Measurements from ENCODE around the gene TET3.

Gene TET3

GRCh38 chr2:73968357-73968937, 16.3 kb upstream of the TET3 start:
- Histone ChIP-seq H3K36me3 (ENCODE audit: insufficient read depth, insufficient read length, low read length) (no peaks in the 10 kb centered on the region), H3K9me3 (ENCODE audit: insufficient read depth, low read length) (no peaks in the 10 kb centered on the region), H3K4me3 (ENCODE audit: insufficient read length, low read depth) (no peak overlapping the region), H3K9ac (ENCODE audit: insufficient read length, low read depth) (no peak overlapping the region), H3K4me1 (ENCODE audit: insufficient read depth, insufficient read length) (peaks cover 2% of the 10 kb centered on the region), H3K27me3 (ENCODE audit: insufficient read depth, insufficient read length) (no peaks in the 10 kb centered on the region)
- no peak for TF ChIP-seq SUZ12 (IDR thresholded peaks at IDR 0.05; ENCODE audit: extremely low read depth, insufficient read depth, insufficient read length)
- no peak for TF ChIP-seq YY1 (IDR thresholded peaks at IDR 0.05; ENCODE audit: insufficient read depth, insufficient read length)
- no peak for TF ChIP-seq ZNF274 (IDR thresholded peaks at IDR 0.05; ENCODE audit: low read depth, low read length)
- DNase-seq (ENCODE audit: low read depth, low spot score) = no peak

DNA sequence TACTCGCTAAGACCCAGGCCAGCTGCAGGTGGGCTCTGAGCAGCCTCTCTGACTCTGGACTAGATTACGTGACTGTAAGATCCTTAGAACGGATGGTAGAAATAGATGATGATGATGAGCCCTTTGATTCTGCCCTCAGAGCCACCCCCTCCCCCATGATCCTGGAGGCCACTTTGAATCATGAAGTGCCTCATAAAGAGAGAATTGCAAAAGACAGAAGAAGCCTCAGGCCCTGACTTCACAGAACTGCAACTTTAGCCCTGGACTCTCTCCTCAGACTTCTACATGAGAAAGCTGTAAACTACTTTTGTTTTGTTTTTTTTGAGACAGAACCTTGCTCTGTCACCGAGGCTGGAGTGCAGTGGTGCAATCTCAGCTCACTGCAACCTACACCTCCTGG, 15.4 kb upstream of the TET3 start:
- H3K9me3 ChIP-seq (ENCODE audit: insufficient read depth, low read length) = no peaks in the 10 kb centered on the region
- TF ChIP-seq YY1 (IDR thresholded peaks at IDR 0.05; ENCODE audit: insufficient read depth, insufficient read length) = no peak
- TF ChIP-seq SUZ12 (IDR thresholded peaks at IDR 0.05; ENCODE audit: extremely low read depth, insufficient read depth, insufficient read length) = no peak
- no peak for TF ChIP-seq ZNF274 (IDR thresholded peaks at IDR 0.05; ENCODE audit: low read depth, low read length)
- H3K4me3 ChIP-seq (ENCODE audit: insufficient read length, low read depth) = no peak overlapping the region
- no peak overlapping the region for H3K9ac ChIP-seq (ENCODE audit: insufficient read length, low read depth)
- H3K36me3 ChIP-seq (ENCODE audit: insufficient read depth, insufficient read length, low read length) = no peaks in the 10 kb centered on the region
- peaks cover 2% of the 10 kb centered on the region for H3K4me1 ChIP-seq (ENCODE audit: insufficient read depth, insufficient read length)
- DNase-seq (ENCODE audit: low read depth, low spot score) = no peak
- H3K27me3 ChIP-seq (ENCODE audit: insufficient read depth, insufficient read length) = no peaks in the 10 kb centered on the region

DNA sequence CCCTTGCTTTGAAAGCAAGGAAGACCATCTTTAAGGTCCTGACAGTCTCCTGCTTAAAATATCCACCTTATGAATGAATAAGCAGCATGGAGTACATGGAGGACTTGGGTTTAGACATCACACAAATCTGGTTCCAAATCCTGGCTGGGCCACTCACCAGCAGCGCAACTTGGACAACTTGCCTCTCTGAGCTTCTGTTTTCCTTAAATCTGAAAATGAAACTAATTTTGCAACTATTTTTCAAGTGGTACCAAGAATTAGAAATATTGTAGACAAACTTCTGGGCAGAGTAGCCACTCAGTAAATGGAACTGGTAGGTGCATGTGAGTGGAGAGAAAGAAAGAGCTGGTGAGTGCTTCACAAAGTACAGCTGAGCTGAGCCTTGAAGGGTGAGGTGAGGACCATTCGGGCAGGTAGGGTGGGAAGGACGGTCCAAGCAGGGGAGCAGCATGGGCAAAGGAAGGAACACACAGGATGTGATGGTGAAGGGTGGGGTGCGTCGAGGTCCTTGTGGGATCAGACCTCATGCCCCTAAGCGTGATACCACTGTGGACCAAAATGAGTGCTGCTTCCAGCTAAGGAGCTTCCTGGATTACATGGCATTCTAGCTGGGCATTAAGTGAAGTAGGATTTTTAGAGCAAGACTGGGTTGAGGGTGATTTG, 14.4 kb upstream of the TET3 start:
- Histone ChIP-seq H3K27me3 (ENCODE audit: insufficient read depth, insufficient read length) (no peaks in the 10 kb centered on the region), H3K4me3 (ENCODE audit: insufficient read length, low read depth) (no peak overlapping the region), H3K4me1 (ENCODE audit: insufficient read depth, insufficient read length) (peaks cover 2% of the 10 kb centered on the region), H3K9me3 (ENCODE audit: insufficient read depth, low read length) (no peaks in the 10 kb centered on the region), H3K9ac (ENCODE audit: insufficient read length, low read depth) (no peak overlapping the region), H3K36me3 (ENCODE audit: insufficient read depth, insufficient read length, low read length) (no peaks in the 10 kb centered on the region)
- no peak for TF ChIP-seq YY1 (IDR thresholded peaks at IDR 0.05; ENCODE audit: insufficient read depth, insufficient read length)
- no peak for TF ChIP-seq ZNF274 (IDR thresholded peaks at IDR 0.05; ENCODE audit: low read depth, low read length)
- TF ChIP-seq SUZ12 (IDR thresholded peaks at IDR 0.05; ENCODE audit: extremely low read depth, insufficient read depth, insufficient read length) = no peak
- no peak for DNase-seq (ENCODE audit: low read depth, low spot score)

- Histone ChIP-seq H3K4me1 (ENCODE audit: insufficient read depth, insufficient read length) (peaks cover 2% of the 10 kb centered on the region), H3K36me3 (ENCODE audit: insufficient read depth, insufficient read length, low read length) (no peaks in the 10 kb centered on the region), H3K9me3 (ENCODE audit: insufficient read depth, low read length) (no peaks in the 10 kb centered on the region), H3K9ac (ENCODE audit: insufficient read length, low read depth) (no peak overlapping the region), H3K27me3 (ENCODE audit: insufficient read depth, insufficient read length) (no peaks in the 10 kb centered on the region), H3K4me3 (ENCODE audit: insufficient read length, low read depth) (no peak overlapping the region)
- no peak for TF ChIP-seq SUZ12 (IDR thresholded peaks at IDR 0.05; ENCODE audit: extremely low read depth, insufficient read depth, insufficient read length)
- no peak for TF ChIP-seq YY1 (IDR thresholded peaks at IDR 0.05; ENCODE audit: insufficient read depth, insufficient read length)
- DNase-seq (ENCODE audit: low read depth, low spot score) = no peak
Measured at GRCh38 chr2:73970850-73971471, 13.7 kb upstream of the TET3 start.

- no peak overlapping the region for H3K4me3 ChIP-seq (ENCODE audit: insufficient read length, low read depth)
- H3K4me1 ChIP-seq (ENCODE audit: insufficient read depth, insufficient read length) = peaks cover 2% of the 10 kb centered on the region
- TF ChIP-seq SUZ12 (IDR thresholded peaks at IDR 0.05; ENCODE audit: extremely low read depth, insufficient read depth, insufficient read length) (no peak), ZNF274 (IDR thresholded peaks at IDR 0.05; ENCODE audit: low read depth, low read length) (no peak), YY1 (IDR thresholded peaks at IDR 0.05; ENCODE audit: insufficient read depth, insufficient read length) (no peak)
- H3K36me3 ChIP-seq (ENCODE audit: insufficient read depth, insufficient read length, low read length) = no peaks in the 10 kb centered on the region
- H3K9me3 ChIP-seq (ENCODE audit: insufficient read depth, low read length) = no peaks in the 10 kb centered on the region
- DNase-seq (ENCODE audit: low read depth, low spot score) = no peak
- no peak overlapping the region for H3K9ac ChIP-seq (ENCODE audit: insufficient read length, low read depth)
- H3K27me3 ChIP-seq (ENCODE audit: insufficient read depth, insufficient read length) = no peaks in the 10 kb centered on the region
Measured at GRCh38 chr2:73971722-73972121, 13.0 kb upstream of the TET3 start.

DNA sequence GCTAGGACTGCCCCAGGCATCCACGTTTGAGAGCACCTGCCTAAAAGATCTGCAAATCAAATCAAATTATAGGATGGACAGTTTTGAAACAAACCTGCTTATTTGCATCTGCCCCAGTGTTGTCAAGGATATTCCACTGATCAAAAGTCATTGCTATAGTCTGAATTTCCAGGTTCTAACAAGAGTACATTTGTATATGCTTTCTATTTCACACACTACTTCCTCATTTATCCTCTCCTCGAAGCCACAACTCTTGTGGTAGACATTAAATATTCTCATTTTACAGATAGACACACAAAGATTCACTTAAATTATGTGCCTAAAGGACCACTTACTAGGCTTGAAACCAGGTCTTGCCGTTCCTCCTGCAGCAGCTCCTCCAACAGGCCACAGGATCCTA, 11.9 kb upstream of the TET3 start:
- H3K4me3 ChIP-seq (ENCODE audit: insufficient read length, low read depth) = no peak overlapping the region
- DNase-seq (ENCODE audit: low read depth, low spot score) = no peak
- H3K36me3 ChIP-seq (ENCODE audit: insufficient read depth, insufficient read length, low read length) = no peaks in the 10 kb centered on the region
- TF ChIP-seq YY1 (IDR thresholded peaks at IDR 0.05; ENCODE audit: insufficient read depth, insufficient read length) = no peak
- no peak for TF ChIP-seq ZNF274 (IDR thresholded peaks at IDR 0.05; ENCODE audit: low read depth, low read length)
- no peak for TF ChIP-seq SUZ12 (IDR thresholded peaks at IDR 0.05; ENCODE audit: extremely low read depth, insufficient read depth, insufficient read length)
- H3K9me3 ChIP-seq (ENCODE audit: insufficient read depth, low read length) = no peaks in the 10 kb centered on the region
- peaks cover 2% of the 10 kb centered on the region for H3K4me1 ChIP-seq (ENCODE audit: insufficient read depth, insufficient read length)
- no peak overlapping the region for H3K9ac ChIP-seq (ENCODE audit: insufficient read length, low read depth)
- H3K27me3 ChIP-seq (ENCODE audit: insufficient read depth, insufficient read length) = peaks cover 7% of the 10 kb centered on the region

GRCh38 chr2:73975731-73976130, 9.0 kb upstream of the TET3 start:
- no peak overlapping the region for H3K9ac ChIP-seq (ENCODE audit: insufficient read length, low read depth)
- peaks cover 32% of the 10 kb centered on the region for H3K27me3 ChIP-seq (ENCODE audit: insufficient read depth, insufficient read length)
- no peaks in the 10 kb centered on the region for H3K4me1 ChIP-seq (ENCODE audit: insufficient read depth, insufficient read length)
- no peaks in the 10 kb centered on the region for H3K9me3 ChIP-seq (ENCODE audit: insufficient read depth, low read length)
- no peaks in the 10 kb centered on the region for H3K36me3 ChIP-seq (ENCODE audit: insufficient read depth, insufficient read length, low read length)
- no peak overlapping the region for H3K4me3 ChIP-seq (ENCODE audit: insufficient read length, low read depth)
- no peak for TF ChIP-seq SUZ12 (IDR thresholded peaks at IDR 0.05; ENCODE audit: extremely low read depth, insufficient read depth, insufficient read length)
- no peak for TF ChIP-seq ZNF274 (IDR thresholded peaks at IDR 0.05; ENCODE audit: low read depth, low read length)
- no peak for TF ChIP-seq YY1 (IDR thresholded peaks at IDR 0.05; ENCODE audit: insufficient read depth, insufficient read length)
- no peak for DNase-seq (ENCODE audit: low read depth, low spot score)

All from NT2/D1 (cell line).